PC-9 (cell line): ENCODE data around the gene SLC38A10. TPM values are rescaled to one million over a fixed set of nuclear protein-coding genes. Genes with fewer than 3 reads are reported as not detected.

Experiments used
- BruUV-seq: library from RNA; stranded (reverse); fragments of 400-500 nt; replicated peaks from 2 replicates; lab custom pipeline; 2021; lab: Mats Ljungman, UMichigan
- CTCF ChIA-PET: fragments of 300-600 bp; sonication (Branson Sonifier 250); formaldehyde crosslinking; loops from one replicate; lab custom pipeline; 2022; ENCODE audit warnings: antibody characterized with exemption; lab: Charles Lee
- POLR2A ChIA-PET: fragments of 300-600 bp; sonication (Branson Sonifier 250); formaldehyde crosslinking; loops from one replicate; lab custom pipeline; 2022; ENCODE audit warnings: antibody characterized with exemption; ENCODE audit not compliant: unreplicated experiment; lab: Charles Lee
- DNase-seq, 2 experiments: peaks; one replicate each; pipeline versions ENCODE4 v3.0.0 to v3.0.0-alpha.2; 2015 to 2022; ENCODE audit warnings: mixed read lengths in 1 of 2
- H2AFZ ChIP-seq: fragments of 200-600 bp; sonication (generic); 2 replicates; pipeline ENCODE4 v1.8.1; 2017; ENCODE audit warnings: antibody characterized with exemption
- H3F3A ChIP-seq: fragments of 200-600 bp; sonication (generic); 2 replicates; pipeline ENCODE4 v1.8.1; 2017; ENCODE audit warnings: antibody characterized with exemption, mild to moderate bottlenecking, low read depth; ENCODE audit not compliant: insufficient read depth
- H3K27ac ChIP-seq: fragments of 200-600 bp; sonication (generic); 2 replicates; pipeline ENCODE4 v1.6.1; 2016; ENCODE audit warnings: mixed run types
- H3K27me3 ChIP-seq: fragments of 200-600 bp; sonication (generic); 2 replicates; pipeline ENCODE4 v1.6.1; 2016; ENCODE audit warnings: low read depth, mixed run types; ENCODE audit not compliant: insufficient read depth
- H3K36me3 ChIP-seq: fragments of 200-600 bp; sonication (generic); 2 replicates; pipeline ENCODE4 v1.6.1; 2016; ENCODE audit warnings: low read depth, mixed run types
- H3K4me1 ChIP-seq: fragments of 200-600 bp; sonication (generic); replicated peaks from 2 replicates; pipeline ENCODE4 v1.6.1; 2016; ENCODE audit warnings: mixed run types; ENCODE audit not compliant: insufficient read depth
- H3K4me2 ChIP-seq: fragments of 200-600 bp; sonication (generic); 2 replicates; pipeline ENCODE4 v1.6.1; 2017; ENCODE audit warnings: mixed run types
- H3K4me3 ChIP-seq: fragments of 200-600 bp; sonication (generic); 2 replicates; pipeline ENCODE4 v1.6.1; 2016; ENCODE audit warnings: mixed run types
- H3K79me2 ChIP-seq: fragments of 200-600 bp; sonication (generic); 2 replicates; pipeline ENCODE4 v1.6.1; 2017; ENCODE audit warnings: low read depth, mixed run types
- H3K9me2 ChIP-seq: fragments of 200-600 bp; sonication (generic); 2 replicates; pipeline ENCODE4 v1.8.1; 2017; ENCODE audit warnings: mild to moderate bottlenecking; ENCODE audit not compliant: insufficient read depth
- H3K9me3 ChIP-seq: fragments of 200-600 bp; sonication (generic); 2 replicates; pipeline ENCODE4 v1.8.1; 2016; ENCODE audit warnings: low read depth; ENCODE audit not compliant: insufficient read depth
- H4K20me1 ChIP-seq: fragments of 200-600 bp; sonication (generic); 2 replicates; pipeline ENCODE4 v1.8.1; 2017; ENCODE audit not compliant: insufficient read depth
- EZH2 ChIP-seq: fragments of 200-600 bp; sonication (generic); IDR thresholded peaks from 2 replicates; pipeline ENCODE4 v1.8.0; 2017; ENCODE audit warnings: antibody characterized with exemption, low read depth
- intact Hi-C: fragments of 100-400 bp; cut with micrococcal nuclease; formaldehyde crosslinking; loops from one replicate; pipeline ENCODE4 v1.10.0; 2022; ENCODE audit not compliant: unreplicated experiment
- total RNA-seq: library from RNA; stranded (reverse); gene quantifications from 2 replicates; pipeline ENCODE4 v1.2.3, GENCODE V29; 2021
- TF ChIP-seq, protein P1 (sequence below): fragments of 200-600 bp; sonication (generic); conservative IDR thresholded peaks from 2 replicates; pipeline ENCODE4 v1.6.1; 2017; ENCODE audit warnings: mixed run types, antibody characterized with exemption, mild to moderate bottlenecking, moderate library complexity

Gene SLC38A10
- total RNA-seq, 1 experiment from 2014 or later = 127 TPM

DNA sequence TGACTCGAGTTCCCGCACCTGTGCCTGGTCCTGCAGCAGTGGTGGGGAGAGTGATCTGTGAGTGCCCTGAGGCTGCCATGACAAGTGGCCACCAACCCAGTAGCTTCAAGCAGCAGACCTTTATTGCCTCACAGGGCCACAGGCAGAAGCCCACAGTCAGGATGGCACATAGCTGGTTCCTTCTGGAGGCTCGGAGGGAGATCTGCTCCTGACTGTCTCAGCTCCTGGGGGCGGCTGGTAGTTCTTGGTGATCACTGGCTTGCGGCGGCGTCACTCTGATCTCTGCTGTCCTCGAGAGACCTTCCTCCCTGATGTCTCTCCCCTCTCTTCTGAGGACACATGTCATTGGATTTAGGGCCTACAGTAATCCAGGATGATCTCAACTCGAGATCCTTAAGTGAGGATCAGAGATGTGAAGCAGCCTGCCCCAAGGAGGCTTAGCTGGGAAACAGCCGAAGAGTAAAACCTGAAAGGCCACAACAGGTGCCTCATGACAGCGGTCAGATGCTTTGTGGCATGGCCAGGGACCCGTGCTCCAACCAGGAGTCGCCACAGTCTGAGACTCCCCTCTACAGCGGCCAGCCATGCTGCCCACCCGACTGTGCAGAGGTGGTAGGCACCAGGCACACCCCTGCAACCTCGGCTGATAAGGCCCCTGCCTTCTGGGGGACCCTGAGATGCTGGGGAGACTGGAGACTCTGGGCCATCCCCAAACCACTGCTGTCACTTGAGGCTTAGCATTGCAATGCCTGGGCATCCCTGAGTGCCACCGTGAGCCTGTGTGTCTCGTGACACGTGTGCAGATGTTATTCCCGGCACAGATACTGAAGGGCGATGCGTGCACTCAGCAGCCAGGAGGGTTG, 30.0 kb upstream of the SLC38A10 start:
- ChIA-PET CTCF (no interaction called here), POLR2A (no interaction called here)
- intact Hi-C loops = no loop called here
- Histone ChIP-seq H3K27me3 (no peaks in the 10 kb centered on the region), H3K4me3 (no peak overlapping the region), H4K20me1 (no peaks in the 10 kb centered on the region), H3F3A (peaks cover 22% of the 10 kb centered on the region), H3K79me2 (no peaks in the 10 kb centered on the region), H2AFZ (no peak overlapping the region), H3K4me2 (no peak overlapping the region), H3K36me3 (no peaks in the 10 kb centered on the region), H3K27ac (no peak overlapping the region), H3K9me2 (no peaks in the 10 kb centered on the region), H3K9me3 (no peaks in the 10 kb centered on the region), H3K4me1 (peaks cover 29% of the 10 kb centered on the region)
- TF ChIP-seq EZH2 = no peak
- TF ChIP-seq, protein P1, sequence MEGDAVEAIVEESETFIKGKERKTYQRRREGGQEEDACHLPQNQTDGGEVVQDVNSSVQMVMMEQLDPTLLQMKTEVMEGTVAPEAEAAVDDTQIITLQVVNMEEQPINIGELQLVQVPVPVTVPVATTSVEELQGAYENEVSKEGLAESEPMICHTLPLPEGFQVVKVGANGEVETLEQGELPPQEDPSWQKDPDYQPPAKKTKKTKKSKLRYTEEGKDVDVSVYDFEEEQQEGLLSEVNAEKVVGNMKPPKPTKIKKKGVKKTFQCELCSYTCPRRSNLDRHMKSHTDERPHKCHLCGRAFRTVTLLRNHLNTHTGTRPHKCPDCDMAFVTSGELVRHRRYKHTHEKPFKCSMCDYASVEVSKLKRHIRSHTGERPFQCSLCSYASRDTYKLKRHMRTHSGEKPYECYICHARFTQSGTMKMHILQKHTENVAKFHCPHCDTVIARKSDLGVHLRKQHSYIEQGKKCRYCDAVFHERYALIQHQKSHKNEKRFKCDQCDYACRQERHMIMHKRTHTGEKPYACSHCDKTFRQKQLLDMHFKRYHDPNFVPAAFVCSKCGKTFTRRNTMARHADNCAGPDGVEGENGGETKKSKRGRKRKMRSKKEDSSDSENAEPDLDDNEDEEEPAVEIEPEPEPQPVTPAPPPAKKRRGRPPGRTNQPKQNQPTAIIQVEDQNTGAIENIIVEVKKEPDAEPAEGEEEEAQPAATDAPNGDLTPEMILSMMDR = no peak
- no peak for DNase-seq
- no TSS peak for BruUV-seq

DNA sequence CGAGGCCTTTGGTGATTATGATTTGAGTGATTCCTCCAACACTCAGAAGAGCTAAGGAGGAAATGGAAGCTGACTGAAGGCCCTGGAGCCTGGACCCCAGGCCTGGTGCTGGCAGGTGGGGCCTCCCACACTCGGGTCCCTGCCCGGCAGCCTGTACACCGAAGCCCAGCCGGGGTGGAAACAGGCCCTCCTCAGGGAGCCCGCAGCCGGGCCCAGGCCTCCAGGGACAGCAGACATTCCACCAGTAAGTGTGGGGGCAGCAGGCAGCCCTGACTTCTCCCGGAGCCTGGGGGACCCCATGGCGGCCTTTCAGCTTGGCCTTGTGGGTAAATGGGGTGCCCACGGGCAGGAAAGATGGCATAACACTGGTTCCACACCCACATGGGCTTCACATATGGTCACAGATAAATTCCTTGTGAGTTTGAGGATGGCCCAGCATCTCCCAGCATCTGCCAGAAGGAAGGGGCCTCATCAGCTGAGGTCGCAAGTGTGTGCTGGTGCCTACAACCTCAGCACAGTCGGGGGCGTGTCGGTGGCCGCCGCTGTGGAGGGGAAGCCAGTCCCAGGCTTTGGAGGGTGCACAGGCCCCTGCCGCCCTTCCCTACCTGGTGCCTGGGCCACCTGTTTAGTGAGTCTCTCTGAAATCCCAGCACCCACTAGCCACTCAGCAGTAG, 29.2 kb upstream of the SLC38A10 start:
- CTCF ChIA-PET = no interaction called here
- no peaks in the 10 kb centered on the region for H3K9me2 ChIP-seq

DNA sequence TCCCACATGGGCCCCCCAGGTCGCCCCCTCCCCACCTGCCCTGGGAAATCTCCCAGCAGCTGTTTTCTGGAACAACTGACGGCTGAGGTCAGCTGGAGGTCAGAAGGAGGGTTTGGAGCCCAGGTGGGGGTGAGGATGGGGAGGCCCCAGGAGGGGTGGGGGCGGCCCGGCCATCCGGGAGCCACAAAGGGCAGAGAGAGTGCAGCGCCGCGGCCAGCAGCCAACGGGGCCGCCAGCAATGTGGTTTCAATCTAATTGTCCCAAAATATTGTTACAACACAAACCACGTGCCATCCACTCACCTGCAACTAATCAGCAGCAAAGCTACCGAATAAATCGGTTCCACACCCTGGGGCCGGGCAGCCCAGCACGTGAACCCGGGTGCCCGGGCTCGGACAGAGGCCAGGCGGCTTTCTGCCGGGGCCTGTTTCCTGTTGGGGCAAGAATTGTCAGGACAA, 28.3 kb upstream of the SLC38A10 start:
- no peaks in the 10 kb centered on the region for H3K79me2 ChIP-seq
- no peak overlapping the region for H3K4me3 ChIP-seq
- no peaks in the 10 kb centered on the region for H3K9me2 ChIP-seq
- H2AFZ ChIP-seq = no peak overlapping the region
- no peak overlapping the region for H3K27ac ChIP-seq
- CTCF ChIA-PET = no interaction called here
- TF ChIP-seq, protein P1 = no peak
- TF ChIP-seq EZH2 = no peak
- H3K4me1 ChIP-seq = peaks cover 15% of the 10 kb centered on the region
- no peaks in the 10 kb centered on the region for H4K20me1 ChIP-seq
- BruUV-seq = no TSS peak
- peaks cover 8% of the 10 kb centered on the region; the same call in 1 of the 2 replicates for H3F3A ChIP-seq
- peak in 1 of 2 experiments; percentile 52 for DNase-seq
- intact Hi-C loops = no loop called here
- no peak overlapping the region; the same call in 1 of the 2 replicates for H3K4me2 ChIP-seq
- POLR2A ChIA-PET = no interaction called here
- no peaks in the 10 kb centered on the region for H3K36me3 ChIP-seq
- H3K27me3 ChIP-seq = no peaks in the 10 kb centered on the region
- H3K9me3 ChIP-seq = no peaks in the 10 kb centered on the region

More for the DNA sequence above, 29.2 kb upstream of the SLC38A10 start:
- H3K4me2 ChIP-seq = no peak overlapping the region
- no peaks in the 10 kb centered on the region for H3K79me2 ChIP-seq
- H3K4me1 ChIP-seq = peaks cover 24% of the 10 kb centered on the region
- peaks cover 17% of the 10 kb centered on the region for H3F3A ChIP-seq
- no TSS peak for BruUV-seq
- no peaks in the 10 kb centered on the region for H4K20me1 ChIP-seq
- TF ChIP-seq EZH2 = no peak
- TF ChIP-seq, protein P1 = no peak
- POLR2A ChIA-PET = no interaction called here
- no peaks in the 10 kb centered on the region for H3K9me3 ChIP-seq
- intact Hi-C loops = no loop called here
- H3K27ac ChIP-seq = no peak overlapping the region
- H3K36me3 ChIP-seq = no peaks in the 10 kb centered on the region
- no peak overlapping the region for H3K4me3 ChIP-seq
- H2AFZ ChIP-seq = no peak overlapping the region
- DNase-seq = no peak
- H3K27me3 ChIP-seq = no peaks in the 10 kb centered on the region
